GM20431 (cell line): ENCODE measurements around the gene FGF12.

Source experiments
- in situ Hi-C: fragments of 300-500 bp; cut with MseI, MboI; formaldehyde crosslinking; loops from one replicate; pipeline ENCODE4 v1.15.0; 2020; ENCODE audit warnings: low sequenced_read_pairs; ENCODE audit not compliant: unreplicated experiment

FGF12 gene

DNA sequence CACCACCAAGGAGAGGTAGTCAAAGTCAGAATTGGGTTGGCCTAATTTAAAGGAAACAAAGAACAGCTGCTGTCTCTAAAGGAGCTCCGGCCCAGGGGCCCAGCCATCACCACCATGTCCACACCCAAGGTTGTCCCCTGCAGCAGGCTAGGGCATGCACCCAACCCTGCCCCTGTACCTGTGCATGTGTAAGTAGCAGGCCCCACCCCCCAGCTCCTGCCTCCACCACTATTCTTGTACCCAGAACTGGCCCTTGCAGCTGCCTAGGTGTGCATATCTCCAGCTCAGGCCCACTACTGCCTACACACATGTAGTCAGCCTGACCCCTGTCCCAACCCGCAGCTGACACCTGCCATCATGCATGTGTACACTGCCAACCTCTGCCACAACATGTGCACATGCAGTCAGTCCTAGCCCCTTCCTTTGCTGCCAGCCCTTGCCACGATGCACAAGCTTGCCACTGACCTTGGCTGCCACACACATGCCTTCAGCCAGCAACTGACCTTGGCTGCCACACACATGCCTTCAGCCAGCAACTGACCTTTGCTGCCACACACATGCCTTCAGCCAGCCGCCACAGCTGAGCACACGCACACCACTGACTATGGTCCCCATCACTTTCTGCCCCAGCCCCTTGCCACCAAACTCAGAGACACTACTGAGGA, 39.7 kb downstream of the FGF12 start:
- in situ Hi-C loops, result no loop called here

DNA sequence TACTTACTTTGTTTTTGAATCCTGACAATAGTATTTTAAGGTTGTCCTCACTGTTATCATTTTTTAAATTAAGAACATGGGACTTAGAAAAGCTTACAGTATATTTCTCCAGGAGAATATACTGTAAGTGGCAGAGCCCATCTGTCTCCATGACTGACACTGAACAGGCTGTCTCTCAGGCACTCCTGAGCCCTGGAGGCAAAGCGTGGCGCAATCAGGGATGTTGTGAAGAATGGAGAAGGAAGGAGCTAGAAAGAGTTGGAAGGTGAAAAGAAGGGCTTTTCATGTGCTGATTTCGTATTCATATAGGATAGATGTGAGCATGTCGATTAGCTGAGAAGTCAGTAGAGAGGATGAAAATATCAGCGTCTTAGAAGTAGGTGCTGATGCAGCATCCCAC, 41.5 kb downstream of the FGF12 start:
- in situ Hi-C loops, result no loop called here

DNA sequence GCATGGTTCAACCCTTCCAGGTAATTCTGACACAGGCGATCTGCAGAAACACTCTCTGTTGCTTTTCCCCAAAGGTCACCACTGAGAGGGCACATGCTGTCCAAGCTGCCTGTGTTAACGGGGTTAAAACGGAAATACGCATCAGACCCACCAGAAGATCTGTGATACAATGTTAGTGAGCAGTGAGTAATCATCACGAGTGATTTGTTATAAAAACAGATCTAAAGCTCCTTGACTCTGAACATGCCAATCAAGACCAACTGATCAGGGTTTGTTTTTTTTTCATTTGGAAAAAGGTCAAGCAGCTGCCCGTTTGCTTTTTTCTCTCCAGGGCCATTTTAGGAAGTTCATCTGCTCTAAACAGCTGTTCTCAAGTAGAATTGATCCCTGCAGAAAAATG, 43.2 kb downstream of the FGF12 start:
- in situ Hi-C loops, result no loop called here

GRCh38 chr3:192675958-192676649, 51.2 kb downstream of the FGF12 start:
- in situ Hi-C loops, result no loop called here

- in situ Hi-C loops, result no loop called here
Measured at GRCh38 chr3:192655628-192656027, 71.7 kb downstream of the FGF12 start.

- in situ Hi-C loops, result no loop called here
Measured at GRCh38 chr3:192655040-192655439, 72.3 kb downstream of the FGF12 start.

GRCh38 chr3:192653862-192654261, 73.5 kb downstream of the FGF12 start:
- in situ Hi-C loops, result no loop called here

DNA sequence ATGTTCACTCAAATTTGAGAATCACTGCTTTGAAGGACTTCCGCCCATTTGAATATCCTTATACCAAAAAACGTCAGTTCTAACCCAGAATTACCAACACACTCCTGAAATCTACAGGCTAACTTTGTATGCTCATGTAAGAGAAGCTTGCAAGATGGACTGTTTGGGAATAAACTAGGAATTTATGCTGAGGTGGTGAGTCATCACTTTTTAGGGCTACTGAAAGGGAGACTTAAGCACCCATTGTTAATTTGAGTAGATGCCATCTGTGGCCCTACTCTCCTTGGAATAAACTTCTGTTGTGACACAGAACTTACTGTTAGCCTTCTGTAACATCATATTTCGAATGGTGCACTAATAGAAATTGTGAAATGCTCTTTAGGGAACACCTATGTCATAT, 74.6 kb downstream of the FGF12 start:
- in situ Hi-C loops, result no loop called here

DNA sequence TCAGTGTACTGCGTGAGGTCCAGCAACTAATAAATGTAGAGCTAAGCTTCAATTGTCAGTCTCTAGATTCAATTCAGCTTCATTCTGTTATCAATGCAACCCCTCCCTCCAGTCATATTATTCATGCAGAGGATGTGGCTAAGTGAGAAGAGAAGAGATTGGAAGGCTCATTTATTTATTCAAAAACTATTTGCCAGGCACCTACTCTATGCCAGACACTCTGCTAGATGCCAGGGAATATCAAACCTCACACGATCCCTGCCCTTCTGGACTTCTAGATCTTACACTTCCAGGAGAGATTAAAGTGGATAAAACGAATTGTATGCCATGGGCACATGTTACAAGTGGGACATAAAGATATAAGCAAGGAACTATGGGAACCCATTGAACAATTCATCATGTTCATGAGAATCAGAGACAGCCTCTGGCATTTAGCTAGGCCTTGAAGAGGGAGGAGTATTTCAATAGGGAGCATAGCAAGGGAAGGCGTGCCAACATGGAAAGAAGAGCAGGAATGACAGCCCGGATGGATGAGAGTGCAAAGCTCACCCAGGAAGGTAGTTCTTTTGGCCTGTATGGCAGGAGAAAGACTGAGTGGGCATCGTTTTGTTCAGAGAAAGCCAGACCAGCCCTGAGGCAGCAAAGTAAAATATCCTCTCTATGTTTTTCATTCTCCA, 75.4 kb downstream of the FGF12 start:
- in situ Hi-C loops, result no loop called here

DNA sequence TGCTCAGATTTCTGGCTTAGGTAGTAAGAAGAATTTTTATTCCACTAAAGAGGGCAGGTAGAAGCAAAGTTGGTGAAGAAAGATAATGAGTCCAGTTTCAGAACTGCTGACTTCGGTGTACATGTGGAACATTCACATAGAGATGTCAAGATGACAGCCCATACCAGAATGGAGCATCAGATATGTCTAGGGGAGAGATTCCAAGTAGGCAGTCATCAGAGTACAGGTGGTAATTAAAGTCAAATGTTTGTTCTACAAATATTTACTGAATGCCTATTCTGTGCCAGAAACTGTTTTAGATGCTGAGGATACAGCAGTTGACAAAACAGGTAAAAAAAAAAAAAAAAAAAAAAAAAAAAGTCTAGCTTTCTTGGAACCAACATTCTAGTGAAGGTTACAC, 81.9 kb downstream of the FGF12 start:
- in situ Hi-C loops, result no loop called here

GRCh38 chr3:192642651-192643050, 84.7 kb downstream of the FGF12 start:
- in situ Hi-C loops, result no loop called here

DNA sequence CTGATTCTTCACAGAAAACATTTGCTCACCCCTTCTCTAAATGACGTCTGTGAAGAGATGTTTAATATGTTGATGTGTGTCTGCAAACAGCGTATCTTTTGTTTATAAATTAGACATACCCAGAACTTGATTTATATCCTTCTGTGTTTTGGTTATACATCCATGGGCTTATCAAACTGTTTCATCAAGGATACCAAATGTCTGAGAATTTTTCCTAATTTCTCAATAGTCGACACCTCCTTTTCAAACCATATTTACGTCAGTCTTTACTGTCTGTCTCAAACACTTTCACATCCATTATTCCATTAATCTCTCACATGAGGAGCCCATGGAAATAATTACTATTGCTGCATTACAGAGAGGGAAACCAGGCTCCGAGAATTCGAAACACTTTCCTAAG, 85.4 kb downstream of the FGF12 start:
- in situ Hi-C loops, result no loop called here

DNA sequence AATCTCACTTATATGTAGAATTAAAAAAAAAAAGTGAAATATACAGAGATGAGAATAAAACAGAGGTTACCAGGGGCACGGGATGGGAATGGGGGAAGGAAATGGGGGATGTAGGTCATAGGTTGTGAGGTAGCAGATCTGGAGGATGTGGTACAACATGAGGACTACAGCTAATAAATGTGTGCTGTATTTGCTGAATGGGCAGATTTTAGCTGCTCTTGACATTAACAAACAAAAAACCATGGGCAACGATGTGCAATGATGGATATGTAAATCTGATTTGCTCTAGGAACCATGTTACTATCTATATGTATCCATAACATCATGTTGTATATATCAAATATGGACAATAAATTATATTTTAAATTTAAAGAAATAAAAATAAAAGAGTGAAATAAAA, 87.4 kb downstream of the FGF12 start:
- in situ Hi-C loops, result no loop called here

DNA sequence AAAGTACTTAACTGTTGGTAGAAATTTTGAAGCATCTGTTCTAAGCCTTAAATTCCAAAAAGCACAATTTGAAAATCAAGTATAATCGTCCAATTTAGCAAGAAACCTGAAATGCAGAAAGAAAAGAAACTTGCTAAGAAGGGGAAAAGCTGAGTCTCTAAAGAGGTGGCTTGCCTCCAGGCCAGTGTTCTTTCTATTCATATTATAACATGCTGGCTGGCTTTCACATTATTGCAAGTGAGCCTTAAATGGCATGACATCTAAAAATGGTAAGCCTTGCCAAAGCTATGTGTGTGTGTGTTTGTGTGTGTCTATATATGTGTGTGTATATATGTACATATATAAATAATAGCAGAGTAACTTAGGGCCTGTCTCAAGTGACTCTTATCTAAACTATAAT, 89.5 kb downstream of the FGF12 start:
- in situ Hi-C loops, result no loop called here

DNA sequence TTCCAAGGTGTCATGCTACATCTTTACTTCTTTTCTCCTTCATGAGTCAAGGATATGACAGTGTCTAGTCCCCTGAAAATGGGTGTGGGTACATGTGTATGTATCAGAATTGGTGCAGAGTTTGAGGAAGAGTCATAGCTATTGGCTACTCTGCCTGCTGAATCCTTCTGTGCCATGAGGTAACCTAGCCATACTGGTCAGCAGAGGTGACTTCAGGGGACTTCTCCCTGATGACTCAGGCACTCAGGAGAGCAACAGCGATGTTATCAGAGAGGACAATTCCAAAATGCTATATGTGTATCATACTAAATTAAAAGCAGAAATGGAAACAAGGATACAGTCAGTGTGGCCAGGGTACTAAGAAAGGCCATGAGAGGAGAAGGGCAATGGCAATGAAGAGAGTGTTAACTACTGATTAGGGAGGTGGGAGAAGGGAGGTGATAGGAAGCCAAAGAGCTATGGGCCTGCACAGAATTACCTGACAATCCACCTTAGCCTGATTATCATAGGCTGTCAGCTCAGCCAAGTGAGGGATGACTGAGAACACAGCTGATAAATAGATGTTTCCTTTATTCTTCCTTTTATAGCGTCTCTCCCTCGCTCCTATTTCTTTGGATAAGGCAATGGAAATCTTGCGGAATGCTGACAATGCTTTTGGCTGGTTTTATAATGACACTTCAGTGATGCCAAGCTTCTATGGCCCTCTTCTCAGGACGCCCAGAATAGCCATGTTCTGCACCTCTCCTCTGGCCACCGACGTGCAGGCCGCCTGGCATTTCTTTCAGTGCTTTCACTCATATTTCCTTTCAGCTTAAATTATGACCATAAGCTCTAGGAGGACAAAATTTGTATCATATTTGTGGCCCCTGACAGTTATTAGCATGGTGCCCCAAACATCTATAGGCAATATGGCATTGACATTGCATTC, 90.6 kb downstream of the FGF12 start:
- in situ Hi-C loops, result no loop called here

DNA sequence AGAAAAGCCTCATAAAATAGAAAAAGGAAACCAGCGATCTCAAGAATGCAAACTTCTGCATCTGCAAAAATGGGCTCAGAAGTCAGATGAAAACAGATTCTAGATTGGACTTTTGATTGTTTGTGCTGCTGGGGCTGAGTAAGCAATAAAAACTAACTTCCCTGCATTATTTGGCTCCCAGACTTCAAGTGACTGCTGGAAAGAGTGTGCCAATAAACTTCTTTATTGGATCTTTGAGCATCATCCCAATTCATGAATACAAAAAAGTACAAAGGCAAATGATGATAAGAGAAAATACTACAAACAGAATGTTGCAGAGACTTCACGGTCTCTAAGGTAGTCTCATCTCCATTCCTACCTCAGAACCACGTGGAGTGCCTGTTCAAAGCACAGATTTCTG, 97.9 kb downstream of the FGF12 start:
- in situ Hi-C loops, result no loop called here

DNA sequence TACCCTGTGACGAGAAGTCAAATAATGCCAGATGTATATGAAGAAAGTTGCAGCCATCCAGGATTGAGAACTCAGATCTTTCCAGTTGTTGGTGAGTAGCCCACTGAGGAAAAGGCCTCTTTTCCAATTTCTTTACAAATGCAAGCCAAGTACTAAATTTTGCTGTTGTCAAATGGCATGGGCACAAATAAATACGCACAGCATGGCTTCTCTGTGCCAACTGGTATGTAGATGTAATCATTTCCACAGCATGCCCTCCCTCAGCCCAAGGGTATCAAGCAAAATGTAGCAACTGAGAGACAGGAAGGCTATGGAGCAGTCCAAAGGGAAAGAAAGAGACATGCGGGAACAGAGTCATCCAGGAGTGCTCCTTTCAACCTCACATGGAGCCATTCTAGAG, 105.4 kb downstream of the FGF12 start:
- in situ Hi-C loops, result no loop called here

DNA sequence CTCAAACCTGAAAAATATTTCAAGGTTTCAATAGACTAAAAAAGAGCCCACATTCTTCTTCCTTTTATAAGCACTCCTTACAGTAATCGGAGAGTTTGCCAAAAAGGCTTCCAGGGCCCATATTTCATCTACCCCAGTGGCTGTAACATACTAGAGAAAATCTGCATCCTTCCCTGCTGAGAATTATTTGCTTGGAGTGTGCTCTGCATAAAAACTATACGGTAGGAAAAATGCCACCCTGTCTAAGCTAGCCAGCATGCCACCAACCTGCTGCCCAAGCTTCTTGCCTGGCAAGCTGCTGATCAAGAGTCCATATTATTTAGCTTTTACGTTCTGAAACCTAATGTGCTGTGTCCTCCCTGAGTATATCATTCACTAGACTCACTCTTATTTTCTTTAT, 107.1 kb downstream of the FGF12 start:
- in situ Hi-C loops, result no loop called here

GRCh38 chr3:192611411-192611810, 115.9 kb downstream of the FGF12 start:
- in situ Hi-C loops, result no loop called here
